GDM1 (cell line): ENCODE data around the gene POLR2L.

Experiments used
- DNase-seq: peaks from one replicate; lab custom pipeline; 2025; lab: John Stamatoyannopoulos, UW

The POLR2L gene

DNA sequence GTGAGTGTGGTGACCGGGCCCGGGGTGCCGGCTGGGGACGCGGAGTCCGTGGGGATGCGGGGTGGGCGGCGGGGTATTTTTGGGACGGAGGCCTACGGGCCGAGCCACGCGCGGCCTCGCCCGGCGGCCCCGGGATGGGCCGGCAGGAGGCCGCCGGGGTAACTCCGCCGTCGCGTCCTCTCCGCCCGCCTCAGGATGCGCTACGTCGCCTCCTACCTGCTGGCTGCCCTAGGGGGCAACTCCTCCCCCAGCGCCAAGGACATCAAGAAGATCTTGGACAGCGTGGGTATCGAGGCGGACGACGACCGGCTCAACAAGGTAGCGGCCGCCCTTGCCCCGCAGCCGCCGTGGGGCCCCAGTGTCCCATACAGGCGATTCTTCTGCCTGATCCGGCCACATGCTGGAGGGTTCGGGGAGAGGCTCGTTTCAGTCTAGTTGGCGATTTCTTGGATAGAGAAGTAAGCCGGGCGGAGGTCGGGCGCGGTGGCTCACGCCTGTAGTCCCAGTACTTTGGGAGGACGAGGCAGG lies 32.2 kb downstream of the POLR2L start:
- DNase-seq = no peak

GRCh38 chr11:809287-810039 lies 32.9 kb downstream of the POLR2L start, which contains the start of gene RPLP2:
RPLP2 (plus strand) TSS chr11:809967; CDS start chr11:810235, 268 bp downstream.
- peak; percentile 95 for DNase-seq

DNA sequence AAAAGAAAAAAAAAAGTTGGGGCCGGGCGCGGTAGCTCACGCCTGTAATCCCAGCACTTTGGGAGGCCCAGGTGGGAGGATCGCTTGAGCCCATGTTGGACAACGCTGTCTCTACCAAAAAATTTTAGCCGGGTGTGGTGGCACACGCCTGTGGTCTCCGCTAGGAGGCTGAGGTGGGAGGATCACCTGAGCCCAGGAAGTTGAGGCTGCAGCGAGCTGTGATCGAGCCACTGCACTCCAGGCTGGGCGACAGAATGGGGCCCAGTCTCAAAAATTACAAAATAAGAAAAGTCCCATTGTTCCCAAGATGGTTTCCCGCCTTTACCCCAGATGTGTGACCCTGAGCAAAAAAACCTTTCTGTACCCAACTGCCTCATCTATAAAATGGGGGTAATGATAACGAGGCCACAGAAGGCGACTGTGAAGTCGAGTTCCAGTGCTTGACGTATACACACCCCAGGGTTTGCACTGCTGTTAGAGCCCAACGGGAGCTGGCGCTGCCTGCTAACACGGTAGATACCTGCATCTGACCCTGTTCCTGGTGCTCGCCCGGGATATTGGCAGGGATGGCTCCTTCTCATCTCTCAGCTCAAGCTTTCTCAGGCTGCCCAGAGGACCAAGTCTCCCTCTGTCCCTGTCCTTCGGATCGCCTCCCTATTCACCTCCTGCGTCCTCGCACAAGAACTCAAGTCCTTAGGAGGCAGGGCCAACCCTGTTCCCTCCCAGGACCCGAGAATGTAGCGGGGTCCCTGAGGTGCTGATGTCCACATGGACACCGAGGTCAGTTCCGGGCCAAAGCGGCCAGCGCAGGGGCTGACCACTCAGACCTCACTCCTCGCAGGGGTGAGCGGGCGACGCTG lies 33.7 kb downstream of the POLR2L start:
- no peak for DNase-seq

DNA sequence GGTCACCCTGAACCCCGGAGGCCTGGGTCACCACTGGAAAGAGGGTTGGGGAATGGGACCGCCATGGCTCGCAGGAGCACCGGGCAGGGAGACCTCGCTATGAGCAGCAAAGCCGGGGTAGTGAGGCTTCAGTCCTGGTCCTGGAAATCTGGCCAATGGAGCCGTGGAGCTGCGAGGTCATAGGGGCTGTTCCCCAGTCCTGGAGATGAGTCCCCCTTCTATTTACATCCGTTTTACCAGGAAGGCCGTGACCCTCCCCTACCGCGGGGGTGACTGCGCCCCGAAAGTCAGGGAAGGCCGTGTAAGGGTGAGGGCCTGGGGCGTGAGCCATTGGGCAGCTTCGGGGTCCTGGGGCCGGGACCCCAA lies 37.7 kb downstream of the POLR2L start:
- DNase-seq = no peak

DNA sequence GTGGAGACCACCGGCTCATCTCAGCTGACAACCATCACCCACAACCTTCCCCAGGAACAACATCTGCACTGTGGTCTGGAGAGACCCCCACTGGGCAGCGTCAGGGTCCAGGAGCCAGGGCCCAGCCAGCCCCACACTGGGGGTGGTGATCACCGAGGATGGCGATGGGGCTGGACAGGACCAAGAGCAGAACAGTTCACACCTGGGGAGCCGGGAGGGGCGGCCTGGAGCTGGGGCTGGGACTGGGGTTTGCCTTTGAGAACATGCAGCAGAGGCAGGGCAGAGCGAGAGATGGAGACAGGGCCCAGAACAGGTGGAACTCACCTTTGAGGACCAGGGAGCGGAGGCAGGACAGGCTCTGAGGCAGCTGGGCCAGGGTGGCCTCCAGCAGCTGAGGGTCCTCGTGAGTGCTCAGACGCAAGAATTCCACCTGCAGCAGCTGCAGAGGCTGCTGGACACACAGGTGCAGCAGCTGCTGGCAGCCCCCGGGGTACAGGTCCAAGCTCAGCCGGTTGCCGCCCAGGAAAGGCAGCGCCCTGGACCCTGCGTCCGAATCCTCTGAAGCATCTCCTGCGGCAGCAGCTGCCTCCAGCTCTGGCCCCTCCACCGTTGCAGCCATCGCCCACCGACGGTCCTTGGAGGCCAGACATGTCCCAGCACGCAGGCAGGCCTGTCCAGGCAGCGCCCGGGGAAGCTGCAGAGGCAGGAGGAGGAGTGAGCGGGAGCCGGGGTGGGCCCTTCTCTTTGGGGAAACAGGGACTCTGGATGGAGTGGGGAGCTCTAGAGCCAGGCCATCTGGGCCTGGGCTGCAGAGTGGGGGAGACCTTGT lies 38.3 kb downstream of the POLR2L start:
- no peak for DNase-seq

DNA sequence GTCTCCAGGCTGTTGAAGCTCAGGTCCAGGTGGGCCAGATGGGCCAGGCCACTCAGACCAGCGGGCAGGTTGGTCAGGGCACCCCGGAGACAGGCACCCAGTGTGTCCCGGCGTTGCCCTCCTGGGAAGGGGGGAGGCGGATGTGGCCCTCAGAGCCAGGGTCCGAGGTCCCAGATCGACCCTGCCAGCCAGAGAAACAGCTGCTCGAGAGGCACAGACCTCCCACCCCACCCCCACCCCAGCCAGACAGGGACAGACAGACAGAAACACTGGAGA lies 38.9 kb downstream of the POLR2L start:
- DNase-seq = no peak

- DNase-seq = no peak
Measured at GRCh38 chr11:802693-803466, 39.4 kb downstream of the POLR2L start.

- no peak for DNase-seq
Measured at GRCh38 chr11:802018-802617, 40.2 kb downstream of the POLR2L start.

GRCh38 chr11:801097-801780 lies 41.1 kb downstream of the POLR2L start:
- DNase-seq = no peak

- no peak for DNase-seq
Measured at GRCh38 chr11:800473-800872, 41.9 kb downstream of the POLR2L start.

- no peak for DNase-seq
Measured at GRCh38 chr11:799641-800316, 42.5 kb downstream of the POLR2L start.

DNA sequence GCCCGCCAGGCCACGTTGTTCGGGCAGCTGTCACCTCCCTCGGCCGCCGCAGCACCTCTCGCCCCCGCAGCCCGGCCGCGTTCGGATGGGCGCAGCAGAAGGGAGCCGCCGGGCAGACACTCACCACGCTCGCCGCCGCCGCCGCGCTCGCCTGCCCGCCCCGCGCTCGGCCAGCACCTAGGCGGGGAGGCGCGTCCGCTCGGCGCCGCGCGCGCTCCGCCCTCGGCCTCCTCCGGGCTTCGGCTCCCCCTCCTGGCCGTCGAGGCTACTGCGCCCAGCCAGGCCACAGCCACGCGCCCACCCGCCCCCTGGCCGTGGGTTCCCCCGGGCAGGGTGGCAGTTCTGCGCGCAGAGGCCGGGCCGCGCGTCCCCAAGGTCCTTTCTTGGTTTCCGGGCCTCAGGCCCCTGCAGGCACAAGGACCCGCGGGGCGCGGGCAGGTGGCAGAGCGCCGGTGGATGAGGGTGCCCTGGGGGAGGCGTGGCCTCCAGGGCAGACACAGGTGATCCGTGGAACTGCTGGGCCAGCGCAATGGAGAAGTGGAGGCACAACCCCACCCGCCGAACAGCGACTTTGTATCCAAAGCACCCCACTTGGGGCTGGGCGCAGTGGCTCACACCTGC lies 44.1 kb downstream of the POLR2L start, which contains the start of gene SLC25A22:
TSS of gene SLC25A22 (minus strand) at position 189 of the 621 bp plus-strand sequence. CDS start 3,275 bp downstream, outside the sequence.
- peak; percentile 77 for DNase-seq

GRCh38 chr11:797296-798092 lies 44.8 kb downstream of the POLR2L start:
- peak; percentile 43 for DNase-seq

- no peak for DNase-seq
Measured at GRCh38 chr11:796565-797295, 45.6 kb downstream of the POLR2L start.

- peak; percentile 63 for DNase-seq
Measured at GRCh38 chr11:795634-796564, 46.4 kb downstream of the POLR2L start.

- no peak for DNase-seq
Measured at GRCh38 chr11:794766-795633, 47.3 kb downstream of the POLR2L start.
